GM19438 (cell line): ENCODE data around the gene KATNAL2.
A peak's percentile ranks its signal among the peaks of the same experiment; 100 is the strongest.

Experiments used
- ATAC-seq: cut with Tn5 transposase; IDR thresholded peaks from one replicate; pipeline ENCODE4 v1.9.1; 2021; ENCODE audit warnings: low read depth; ENCODE audit not compliant: unreplicated experiment

KATNAL2 gene

GRCh38 chr18:47109720-47110119 lies 192.3 kb downstream of the KATNAL2 start:
- no peak for ATAC-seq

- ATAC-seq: no peak
These were observed 193.3 kb downstream of the KATNAL2 start for GRCh38 chr18:47110492-47111274.

GRCh38 chr18:47113796-47114540 lies 196.6 kb downstream of the KATNAL2 start:
- no peak for ATAC-seq

- no peak for ATAC-seq
These were observed 197.8 kb downstream of the KATNAL2 start for GRCh38 chr18:47115205-47115604.

- ATAC-seq: no peak
These were observed 201.6 kb downstream of the KATNAL2 start for GRCh38 chr18:47118981-47119380.

- ATAC-seq: peak; percentile 62
These were observed 203.0 kb downstream of the KATNAL2 start for GRCh38 chr18:47120428-47120827.

GRCh38 chr18:47121146-47121545 lies 203.7 kb downstream of the KATNAL2 start:
- ATAC-seq: no peak

- ATAC-seq: no peak
These were observed 223.9 kb downstream of the KATNAL2 start for GRCh38 chr18:47141289-47141688.

GRCh38 chr18:47143153-47143552 lies 225.8 kb downstream of the KATNAL2 start:
- no peak for ATAC-seq

- ATAC-seq: no peak
These were observed 226.6 kb downstream of the KATNAL2 start for GRCh38 chr18:47143899-47144485.

- no peak for ATAC-seq
These were observed 228.8 kb downstream of the KATNAL2 start for GRCh38 chr18:47146206-47146605.

GRCh38 chr18:47149457-47150028 lies 232.1 kb downstream of the KATNAL2 start:
- no peak for ATAC-seq

- ATAC-seq: peak; percentile 94
These were observed 232.8 kb downstream of the KATNAL2 start, which contains the start of gene HDHD2 for GRCh38 chr18:47150029-47150823. Gene HDHD2 (minus strand): TSS chr18:47150500. CDS start chr18:47136439, 14,061 bp downstream.

GRCh38 chr18:47150824-47151366 lies 233.5 kb downstream of the KATNAL2 start:
- ATAC-seq: peak; percentile 25

- no peak for ATAC-seq
These were observed 234.0 kb downstream of the KATNAL2 start for GRCh38 chr18:47151439-47151838.
